ENCODE data around the gene KRT85. TPM values are rescaled to one million over a fixed set of nuclear protein-coding genes. Genes with fewer than 3 reads are reported as not detected.

Gene KRT85
- total and polyA plus RNA-seq, 2 of the 4 experiments (the other 2 are of a cell fraction): not detected

- no peak overlapping the region for H2AK5ac ChIP-seq (ENCODE audit: low read depth, low read length)
- no peak overlapping the region for H2AFZ ChIP-seq (replicated peaks; ENCODE audit: low read length, poor library complexity)
- intact Hi-C loops (cut with micrococcal nuclease) (no loop called here), dilution Hi-C loops (cut with HindIII; ENCODE audit: low sequenced_read_pairs, unreplicated experiment) (no loop called here), in situ Hi-C loops (cut with MboI; ENCODE audit: low sequenced_read_pairs) (no loop called here)
- ATAC-seq (ENCODE audit: low read depth): no peak
- no peaks in the 10 kb centered on the region for H4K20me1 ChIP-seq (ENCODE audit: insufficient read depth, low read length)
- H3K4ac ChIP-seq (ENCODE audit: low read depth, low read length): no peak overlapping the region
- DNase-seq: no peak
- H3K9me1 ChIP-seq (ENCODE audit: insufficient read depth, low read length): no peaks in the 10 kb centered on the region
- no peaks in the 10 kb centered on the region for H3K36me3 ChIP-seq (ENCODE audit: control insufficient read depth, insufficient read depth, low read length)
- no peak for TF ChIP-seq MAFK (IDR thresholded peaks at IDR 0.05; ENCODE audit: low read depth, low read length)
- TF ChIP-seq RFX5 (IDR thresholded peaks at IDR 0.05; ENCODE audit: low read depth, low read length): no peak
- TF ChIP-seq RAD21 (IDR thresholded peaks at IDR 0.05; ENCODE audit: low read length): no peak
- no peak for TF ChIP-seq MAZ (IDR thresholded peaks at IDR 0.05; ENCODE audit: borderline replicate concordance, low read depth, low read length)
- TF ChIP-seq ELK1 (IDR thresholded peaks at IDR 0.05; ENCODE audit: borderline replicate concordance, low read depth, low read length): no peak
- TF ChIP-seq MXI1 (IDR thresholded peaks at IDR 0.05; ENCODE audit: borderline replicate concordance, low read depth, low read length): no peak
- TF ChIP-seq CHD1 (IDR thresholded peaks at IDR 0.05; ENCODE audit: low read depth, low read length): no peak
- TF ChIP-seq NFE2L2 (IDR thresholded peaks at IDR 0.05; ENCODE audit: low read depth, low read length): no peak
- TF ChIP-seq SMC3 (IDR thresholded peaks at IDR 0.05; ENCODE audit: low read depth, low read length): no peak
- TF ChIP-seq FOS (IDR thresholded peaks at IDR 0.05; ENCODE audit: low read depth, low read length): no peak
- TF ChIP-seq CEBPB (IDR thresholded peaks at IDR 0.05; ENCODE audit: low read depth, low read length): no peak
- no peak for TF ChIP-seq USF2 (IDR thresholded peaks at IDR 0.05; ENCODE audit: low read depth, low read length)
- TF ChIP-seq RCOR1 (IDR thresholded peaks at IDR 0.05; ENCODE audit: insufficient replicate concordance, low read length): no peak
- TF ChIP-seq CTCF (conservative IDR thresholded peaks at IDR 0.05; ENCODE audit: low read depth, low read length): no peak
- no peak for TF ChIP-seq BHLHE40 (IDR thresholded peaks at IDR 0.05; ENCODE audit: low read depth, low read length)
- TF ChIP-seq POLR2A (IDR thresholded peaks at IDR 0.05; ENCODE audit: low read depth, low read length): no peak
- H2BK120ac ChIP-seq (ENCODE audit: low read depth, low read length): no peak overlapping the region
- no peak overlapping the region for H2BK15ac ChIP-seq (ENCODE audit: low read depth, low read length)
- H3K18ac ChIP-seq (ENCODE audit: low read depth, low read length): no peak overlapping the region
- H3K9ac ChIP-seq (ENCODE audit: low read depth, low read length): no peak overlapping the region
- no peak overlapping the region for H2BK5ac ChIP-seq (ENCODE audit: low read depth, low read length, poor library complexity, severe bottlenecking)
- H2AK9ac ChIP-seq (replicated peaks; ENCODE audit: low read depth, low read length, poor library complexity): no peak overlapping the region
- no TSS peak for BruUV-seq (replicated peaks)
- H3K23ac ChIP-seq (ENCODE audit: low read depth, low read length): no peak overlapping the region
- H3K56ac ChIP-seq (ENCODE audit: extremely low read depth, insufficient read depth, low read length): no peak overlapping the region
- ChIA-PET CTCF (no interaction called here), POLR2A (ENCODE audit: unreplicated experiment) (no interaction called here)
- peaks cover 61% of the 10 kb centered on the region for H3K27me3 ChIP-seq (ENCODE audit: control insufficient read depth, insufficient read depth, low read length)
- H2BK20ac ChIP-seq (ENCODE audit: low read depth, low read length): no peak overlapping the region
- H4K8ac ChIP-seq (ENCODE audit: low read depth in 2 of 2, low read length in 2 of 2): no peak overlapping the region
- peaks cover 6% of the 10 kb centered on the region for H3K9me3 ChIP-seq (ENCODE audit: control insufficient read depth, insufficient read depth, low read length)
- no peaks in the 10 kb centered on the region for H3K4me1 ChIP-seq (ENCODE audit: control insufficient read depth, insufficient read depth, low read length)
- H3K4me3 ChIP-seq (ENCODE audit: insufficient read depth, low read depth, low read length): no peak overlapping the region
- H3K14ac ChIP-seq (replicated peaks; ENCODE audit: low read depth, low read length): no peak overlapping the region
- no peak overlapping the region for H3K27ac ChIP-seq (ENCODE audit: insufficient read depth, low read length)
- no CpG with 5 or more reads among the region's 4 CpGs for WGBS, 2 experiments (ENCODE audit: extremely low coverage in 2 of 2, insufficient read length in 1 of 2)
- no peak overlapping the region for H3K4me2 ChIP-seq (ENCODE audit: low read depth, low read length)
- no peak overlapping the region for H4K91ac ChIP-seq (ENCODE audit: insufficient read depth, low read depth, low read length)
- H3K79me1 ChIP-seq (ENCODE audit: low read depth in 1 of 2, low read length in 2 of 2): no peaks in the 10 kb centered on the region
- H4K5ac ChIP-seq (ENCODE audit: low read depth, low read length): no peak overlapping the region
These were observed 20.7 kb downstream of the KRT85 start for GRCh38 chr12:52346593-52346992.
